GM12864 (cell line): Measurements from ENCODE around the gene SYT7.

Experiments
- DNase-seq: peaks from one replicate; pipeline ENCODE4 v3.0.0-alpha.2; 2011; ENCODE audit warnings: low read depth
- H3K4me3 ChIP-seq: 2 replicates; pipeline ENCODE4 v1.5.1; 2011; ENCODE audit warnings: mild to moderate bottlenecking, low read depth, low read length, control low read depth
- CTCF ChIP-seq: IDR thresholded peaks from 2 replicates; pipeline ENCODE4 v1.5.1; 2011; ENCODE audit warnings: low read depth, mild to moderate bottlenecking, moderate library complexity, low read length, control low read depth, inconsistent platforms; ENCODE audit errors: missing control alignments

The SYT7 gene

GRCh38 chr11:61545341-61545740 is 35.5 kb downstream of the SYT7 start:
- no peak for DNase-seq
- no peak overlapping the region for H3K4me3 ChIP-seq
- peak; percentile 57 for TF ChIP-seq CTCF

- no peak overlapping the region for H3K4me3 ChIP-seq
- no peak for TF ChIP-seq CTCF
- DNase-seq, result no peak
These were observed 36.4 kb downstream of the SYT7 start for GRCh38 chr11:61544466-61544865.

GRCh38 chr11:61543606-61544306 is 37.1 kb downstream of the SYT7 start:
- TF ChIP-seq CTCF, result no peak
- DNase-seq, result no peak

GRCh38 chr11:61542705-61543104 is 38.2 kb downstream of the SYT7 start:
- no peak for TF ChIP-seq CTCF
- no peak for DNase-seq
- no peak overlapping the region for H3K4me3 ChIP-seq

More at GRCh38 chr11:61543606-61544306, 37.1 kb downstream of the SYT7 start:
- no peak overlapping the region for H3K4me3 ChIP-seq

GRCh38 chr11:61542024-61542461 is 38.8 kb downstream of the SYT7 start:
- DNase-seq, result no peak
- no peak overlapping the region for H3K4me3 ChIP-seq
- TF ChIP-seq CTCF, result no peak

GRCh38 chr11:61541598-61541997 is 39.3 kb downstream of the SYT7 start:
- no peak for TF ChIP-seq CTCF
- DNase-seq, result no peak
- no peak overlapping the region for H3K4me3 ChIP-seq

GRCh38 chr11:61540528-61540927 is 40.3 kb downstream of the SYT7 start:
- no peak overlapping the region for H3K4me3 ChIP-seq
- no peak for TF ChIP-seq CTCF
- DNase-seq, result no peak
